Activated CD8-positive, alpha-beta memory T cell treated with anti-CD3 and anti-CD28 coated beads for 1 hour (primary cell): Measurements from ENCODE around the gene C22orf23.

Experiments
- DNase-seq, 2 donors: peaks; one replicate each; pipeline ENCODE4 v3.0.0-alpha.2; 2020; ENCODE audit warnings: low read depth in 1 of 2; ENCODE audit errors: extremely low read depth in 1 of 2

C22orf23 gene

DNA sequence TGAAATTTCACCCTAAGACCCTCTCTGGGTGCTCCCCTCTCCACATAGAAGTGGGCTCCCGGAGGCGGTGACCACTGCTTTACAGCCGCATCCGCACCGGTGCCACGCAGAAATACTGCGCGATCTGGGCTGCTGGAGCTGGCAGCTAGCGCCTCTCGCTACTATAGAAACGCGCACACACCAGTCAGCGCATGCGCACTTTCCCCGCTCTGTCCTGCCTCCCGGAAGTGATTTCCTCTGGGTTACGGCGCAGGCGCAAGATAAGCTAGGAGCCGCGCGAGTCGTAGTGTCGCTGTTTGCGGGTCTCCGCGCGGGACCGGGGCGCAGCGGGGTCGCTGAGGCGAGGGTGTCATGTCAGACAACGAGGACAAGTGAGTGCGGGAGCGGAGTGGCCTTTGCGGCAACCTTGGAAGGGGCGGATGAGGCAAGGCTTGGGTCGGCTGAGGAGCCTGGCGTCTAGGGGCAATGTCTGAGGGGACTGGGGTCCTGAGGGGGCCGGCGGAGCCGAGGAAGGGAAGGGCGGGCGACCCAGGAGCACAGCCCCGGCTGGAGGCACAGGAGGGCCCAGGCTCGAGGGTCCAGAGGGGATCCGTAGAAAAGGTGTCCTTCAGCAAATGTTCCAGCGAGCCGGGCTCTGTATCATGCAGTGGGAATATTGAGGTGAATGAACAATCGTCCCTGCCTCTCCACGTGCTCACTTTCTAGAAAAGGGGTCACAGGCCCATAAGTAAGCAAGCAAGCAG is at the start of gene C22orf23, which contains the start of gene POLR2F:
Gene C22orf23 (minus strand): TSS at position 165 of the 743 bp plus-strand sequence. CDS start 452 bp downstream, outside the sequence.
Gene POLR2F (plus strand): TSS at position 263 of the 743 bp plus-strand sequence. CDS start 89 bp downstream, at position 352.
- DNase-seq: peak; percentile 94 to 96

DNA sequence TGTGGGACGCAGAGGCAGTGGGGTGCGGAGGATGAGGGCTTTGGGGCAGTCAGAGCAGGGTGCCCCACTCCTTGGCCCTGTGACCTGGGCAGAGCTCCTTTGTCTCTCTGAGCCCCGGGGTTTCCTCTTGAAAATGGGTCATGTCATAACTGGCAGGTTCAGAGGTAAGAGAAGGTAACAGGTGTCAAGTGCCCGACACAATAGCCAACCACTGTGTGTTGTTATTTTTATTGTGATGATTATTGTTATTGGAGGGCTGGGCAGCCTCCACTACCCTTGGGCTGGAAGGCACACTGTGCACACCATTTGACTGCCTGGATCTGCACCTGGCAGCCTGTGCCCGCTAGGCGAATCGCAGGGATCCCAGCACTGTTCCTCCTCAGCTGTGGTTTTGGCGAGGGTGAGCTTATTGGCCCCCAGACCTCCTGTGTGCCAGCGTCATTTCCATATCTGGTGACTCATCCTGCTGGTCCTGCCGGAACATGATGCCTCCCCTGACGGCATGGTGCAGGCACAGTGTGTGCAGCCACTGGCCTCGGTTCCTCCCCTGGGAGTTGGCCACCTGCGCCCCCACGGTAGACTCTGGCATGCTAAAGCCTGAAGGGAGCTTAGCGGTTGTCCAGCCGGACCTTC is 46.4 kb upstream of the C22orf23 start:
- no peak for DNase-seq

GRCh38 chr22:37999236-37999635 is 45.8 kb upstream of the C22orf23 start:
- DNase-seq: no peak

DNA sequence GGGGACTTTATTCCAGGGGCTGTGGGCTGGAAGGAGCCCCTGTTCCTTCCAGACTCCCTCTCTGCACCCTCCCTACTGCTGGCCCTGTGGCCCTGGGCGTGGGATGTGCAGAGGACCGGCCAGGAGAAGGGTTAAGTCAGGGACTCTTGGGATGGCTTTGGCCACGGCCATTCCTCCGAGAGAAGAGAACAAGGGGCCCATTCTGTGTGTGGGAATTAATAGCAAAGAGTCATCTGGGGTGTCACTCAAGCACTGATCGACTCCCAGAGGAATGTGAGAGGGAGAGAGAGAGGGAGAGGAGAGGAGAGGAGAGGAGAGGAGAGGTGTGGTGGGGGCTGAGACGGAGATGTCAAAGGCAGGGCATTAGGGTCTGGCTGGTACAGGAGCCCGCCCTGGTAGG is 45.1 kb upstream of the C22orf23 start:
- no peak for DNase-seq

GRCh38 chr22:37996515-37997246 is 43.3 kb upstream of the C22orf23 start:
- DNase-seq: no peak

DNA sequence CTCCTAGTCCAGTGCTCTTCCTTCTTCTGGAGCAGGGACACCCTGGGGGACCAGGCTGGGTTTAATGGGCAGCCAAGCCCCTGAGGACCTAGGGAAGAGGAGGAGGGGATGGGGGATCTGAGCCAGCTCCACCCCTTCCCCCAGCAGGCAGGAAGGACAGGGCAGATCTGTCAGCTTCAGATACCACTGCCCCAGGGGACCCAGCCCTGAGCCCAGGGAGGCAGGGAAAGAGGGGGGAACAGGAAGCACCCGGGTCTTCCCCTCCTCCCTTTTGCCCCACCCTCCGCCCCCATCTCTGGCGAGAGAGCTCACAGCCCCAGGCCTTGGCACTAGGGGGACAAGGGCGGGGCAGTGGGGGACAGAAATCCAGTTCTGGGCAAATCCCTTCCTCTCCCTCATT is 42.7 kb upstream of the C22orf23 start:
- DNase-seq: no peak

GRCh38 chr22:37995460-37995859 is 42.1 kb upstream of the C22orf23 start:
- no peak for DNase-seq

DNA sequence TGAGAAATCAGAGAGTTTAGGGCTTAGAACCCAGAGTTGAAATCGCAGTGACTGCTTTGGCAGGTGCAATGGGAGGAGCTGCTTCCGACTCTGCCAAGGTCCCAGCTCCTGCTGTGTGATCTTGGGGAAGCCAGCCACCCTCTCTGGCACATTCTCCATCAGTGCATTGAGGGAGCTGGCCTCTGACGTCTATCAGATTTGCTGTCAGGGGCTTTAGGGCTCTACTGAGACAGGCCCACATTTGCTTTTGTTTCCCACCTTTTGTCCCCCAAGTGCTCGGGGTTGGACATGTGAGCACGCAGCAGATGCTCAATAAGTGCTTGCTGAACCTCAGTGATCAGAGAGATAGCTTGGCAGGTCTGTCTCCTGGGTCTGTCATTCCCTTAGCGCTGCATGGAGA is 41.6 kb upstream of the C22orf23 start:
- DNase-seq: no peak

- DNase-seq: no peak
Measured at GRCh38 chr22:37994049-37994448, 40.6 kb upstream of the C22orf23 start.

GRCh38 chr22:37991731-37992442 is 38.5 kb upstream of the C22orf23 start:
- DNase-seq: no peak

DNA sequence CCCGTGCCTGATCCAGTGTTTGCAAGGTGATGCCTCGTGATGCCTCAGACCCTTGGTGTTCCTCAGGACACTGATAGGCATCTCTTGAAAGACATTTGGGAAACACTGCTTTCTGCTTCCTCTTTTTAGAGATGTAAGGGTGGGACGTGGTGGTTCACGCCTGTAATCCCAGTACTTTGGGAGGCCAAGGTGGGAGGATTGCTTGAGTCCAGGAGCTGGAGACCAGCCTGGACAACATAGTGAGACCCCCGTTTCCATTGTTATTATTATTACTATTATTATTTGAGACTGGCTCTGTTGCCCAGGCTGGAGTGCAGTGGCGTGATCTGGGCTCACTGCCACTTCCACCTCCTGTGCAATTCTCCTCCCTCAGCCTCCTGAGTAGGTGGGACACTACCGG is 37.5 kb upstream of the C22orf23 start:
- DNase-seq: no peak

GRCh38 chr22:37990301-37990700 is 36.9 kb upstream of the C22orf23 start:
- no peak for DNase-seq

- DNase-seq: no peak
Measured at GRCh38 chr22:37989146-37990045, 36.0 kb upstream of the C22orf23 start.

- no peak for DNase-seq
Measured at GRCh38 chr22:37986371-37986770, 33.0 kb upstream of the C22orf23 start.

- DNase-seq: no peak
Measured at GRCh38 chr22:37985751-37986281, 32.4 kb upstream of the C22orf23 start.

DNA sequence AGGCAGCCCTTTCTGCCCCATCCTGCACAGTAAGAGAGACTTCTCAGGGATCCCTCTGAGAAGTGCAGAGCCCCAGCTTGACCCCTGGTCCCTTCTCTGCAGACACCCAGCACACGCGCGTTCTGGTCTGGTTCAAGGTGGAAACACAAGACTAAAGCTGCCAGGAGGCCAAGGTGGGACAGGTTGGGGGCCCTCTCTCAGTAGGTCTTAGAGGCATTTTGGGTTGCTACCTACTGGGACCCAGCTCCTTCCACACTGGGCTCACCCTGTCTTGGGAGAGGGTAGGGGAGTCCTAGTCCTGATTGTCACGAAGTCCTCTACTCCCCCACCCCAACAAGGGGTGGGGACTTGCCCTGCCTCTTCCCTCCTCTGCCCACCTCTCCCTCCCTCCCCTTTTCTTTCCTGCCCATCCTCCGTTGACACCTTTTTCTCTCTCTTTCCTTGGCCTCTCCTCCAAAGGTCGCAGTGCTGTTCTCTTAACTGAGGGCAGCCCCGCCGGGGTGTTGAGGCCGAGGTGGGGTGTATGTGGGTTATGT is 31.7 kb upstream of the C22orf23 start:
- no peak for DNase-seq

GRCh38 chr22:37983860-37984791 is 30.7 kb upstream of the C22orf23 start, which contains the start of gene SOX10:
Gene SOX10 (minus strand): TSS chr22:37984555. CDS start chr22:37983784, 771 bp downstream.
- no peak for DNase-seq
